GM19193 (cell line): ENCODE results near the gene BAG5.

Experiments
- POLR2A ChIP-seq: IDR thresholded peaks from 4 replicates; pipeline ENCODE4 v1.6.1; 2011; ENCODE audit not compliant: insufficient read depth, insufficient read length; ENCODE audit errors: extremely low read depth

The BAG5 gene

DNA sequence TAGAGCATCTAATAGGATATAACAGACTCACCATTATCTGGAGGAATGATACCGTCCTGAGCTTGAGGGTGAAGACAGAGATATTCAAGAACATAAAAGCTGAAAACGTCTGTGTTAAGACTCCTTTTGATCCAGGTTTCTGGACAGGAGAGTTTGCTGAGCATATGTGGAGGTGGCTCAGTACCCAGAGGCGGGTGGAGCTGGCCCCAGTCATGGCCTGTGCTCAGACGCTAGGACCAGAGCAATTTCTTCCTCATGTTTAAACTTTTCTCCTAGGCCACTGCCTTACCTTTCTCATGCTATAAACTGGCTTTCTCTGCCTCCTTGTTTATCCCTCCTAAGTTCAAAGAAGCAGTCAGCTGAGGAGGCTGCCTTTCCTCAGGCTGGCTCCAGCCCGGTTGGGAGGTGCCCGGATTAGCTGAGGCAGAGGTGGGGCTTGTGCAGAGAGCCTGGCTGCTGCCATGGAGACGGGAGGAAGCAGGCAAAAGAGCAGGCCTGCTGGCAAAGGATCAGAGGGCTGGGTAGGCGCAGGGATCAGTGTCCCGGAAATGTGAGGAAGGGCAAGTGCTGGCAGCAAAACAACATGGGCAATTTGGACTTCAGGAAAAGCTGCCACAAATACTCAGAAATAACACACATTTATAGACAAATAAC, 14.0 kb upstream of the BAG5 start:
- TF ChIP-seq POLR2A: no peak

DNA sequence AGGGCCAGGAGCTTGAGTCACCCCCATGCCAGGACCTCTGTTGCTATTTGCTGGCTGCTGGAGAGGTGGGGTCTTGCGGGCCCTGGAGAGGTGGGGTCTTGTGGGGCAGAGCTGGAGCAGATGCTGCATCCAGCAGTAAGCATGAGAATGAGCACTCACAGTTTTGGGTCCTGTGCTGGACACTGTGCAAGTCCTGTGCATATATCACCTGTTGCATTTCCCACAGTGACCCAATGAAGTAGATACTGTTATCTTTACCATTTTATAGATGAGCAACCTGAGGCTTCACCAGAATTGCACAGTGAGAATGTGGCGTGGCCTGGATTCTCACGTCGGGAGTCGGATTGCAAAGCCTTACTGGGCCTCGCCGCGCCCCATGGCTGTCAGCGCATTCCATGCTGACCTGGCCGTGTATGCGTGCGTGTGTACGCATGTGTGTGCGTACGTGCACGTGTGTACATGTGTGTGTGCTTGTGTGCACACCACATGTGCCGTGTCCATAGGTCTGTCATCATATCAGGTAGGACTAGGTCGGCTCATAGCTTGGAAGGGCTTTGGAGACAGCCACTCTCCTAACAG, 12.3 kb upstream of the BAG5 start:
- no peak for TF ChIP-seq POLR2A

DNA sequence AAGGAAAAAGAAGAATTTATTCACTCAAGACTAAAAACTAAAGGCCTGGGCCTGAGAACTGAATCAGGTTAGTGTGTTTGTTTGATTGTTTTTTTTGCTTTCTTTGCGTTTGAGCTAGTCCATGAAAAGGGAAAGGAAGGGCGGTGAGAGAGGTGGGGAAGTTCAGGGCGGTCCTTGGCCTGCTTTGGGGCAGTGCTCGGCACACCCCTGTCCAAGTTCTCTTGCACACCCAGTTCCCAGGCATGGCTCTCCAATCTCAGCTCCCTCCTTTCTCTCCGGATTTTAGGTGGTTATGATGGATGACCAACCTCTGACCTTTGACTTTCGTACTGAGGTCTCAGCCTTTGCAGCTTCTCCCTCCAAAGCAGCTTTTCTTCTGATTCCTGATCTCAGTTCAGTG, 11.6 kb upstream of the BAG5 start:
- TF ChIP-seq POLR2A: no peak

DNA sequence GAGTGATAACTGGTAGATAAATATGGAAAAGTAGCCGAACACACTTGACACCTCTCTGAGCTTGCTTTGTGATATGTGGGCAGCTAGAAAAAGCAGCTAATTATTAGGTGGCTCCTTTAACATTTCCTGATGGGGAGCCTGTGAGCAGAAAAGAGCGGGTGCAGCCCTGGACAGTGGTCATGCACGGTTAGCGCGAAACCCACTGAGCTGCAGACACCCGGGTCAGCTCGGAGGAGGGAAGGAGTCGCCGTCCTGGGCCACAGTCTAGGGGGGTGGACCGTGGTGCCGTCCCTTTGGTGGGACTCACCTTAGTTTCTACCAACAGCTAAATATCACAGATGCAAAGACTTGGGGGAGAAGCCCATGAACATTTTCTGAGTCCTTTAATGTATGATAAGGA, 7.0 kb upstream of the BAG5 start:
- no peak for TF ChIP-seq POLR2A

DNA sequence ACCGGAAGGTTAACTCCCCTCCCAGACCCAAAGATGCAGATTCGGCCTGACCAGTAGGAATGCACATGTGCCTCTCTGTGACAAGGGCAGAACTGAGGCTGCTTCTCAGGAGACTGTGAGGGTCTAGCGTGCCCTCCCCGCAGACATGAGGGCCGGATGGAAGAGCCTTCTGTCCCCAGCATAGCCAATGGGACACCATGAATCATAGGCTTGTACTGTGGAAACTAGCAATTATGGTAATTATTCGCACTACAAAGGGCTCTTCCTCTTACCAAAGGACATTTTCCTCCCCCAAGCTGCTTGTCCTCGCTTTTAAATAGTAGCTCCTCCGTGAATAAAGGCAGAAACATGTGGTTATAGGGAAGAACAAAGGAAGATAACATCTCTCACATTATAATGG, 6.5 kb upstream of the BAG5 start:
- TF ChIP-seq POLR2A: no peak

DNA sequence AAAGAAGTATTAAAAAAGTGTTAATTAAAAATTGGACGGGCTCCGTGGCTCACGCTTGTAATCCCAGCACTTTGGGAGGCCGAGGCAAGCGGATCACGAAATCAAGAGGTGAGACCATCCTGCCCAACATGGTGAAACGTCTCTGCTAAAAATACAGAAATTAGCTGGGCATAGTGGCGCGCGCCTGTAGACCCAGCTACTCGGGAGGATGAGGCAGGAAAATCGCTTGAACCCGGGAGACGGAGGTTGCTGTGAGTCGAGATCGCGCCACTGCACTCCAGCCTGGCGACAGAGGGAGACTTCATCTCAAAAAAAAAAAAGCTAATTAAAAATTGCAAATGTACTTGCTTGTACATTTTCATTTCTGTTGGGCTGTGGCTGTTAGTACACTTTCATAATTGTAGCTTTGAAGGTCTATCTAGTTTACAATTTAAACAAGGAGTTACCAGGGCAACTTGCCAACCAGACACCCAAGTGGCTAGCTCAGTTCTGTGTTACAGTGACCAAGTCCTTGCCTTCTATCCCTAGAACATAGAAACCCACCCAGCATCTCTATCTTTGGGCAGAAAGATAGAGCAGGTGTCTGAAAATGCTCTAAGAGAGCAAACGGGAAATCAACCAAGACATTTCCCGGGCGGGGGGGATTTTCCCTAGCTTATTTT, 1.5 kb upstream of the BAG5 start:
- TF ChIP-seq POLR2A: no peak

DNA sequence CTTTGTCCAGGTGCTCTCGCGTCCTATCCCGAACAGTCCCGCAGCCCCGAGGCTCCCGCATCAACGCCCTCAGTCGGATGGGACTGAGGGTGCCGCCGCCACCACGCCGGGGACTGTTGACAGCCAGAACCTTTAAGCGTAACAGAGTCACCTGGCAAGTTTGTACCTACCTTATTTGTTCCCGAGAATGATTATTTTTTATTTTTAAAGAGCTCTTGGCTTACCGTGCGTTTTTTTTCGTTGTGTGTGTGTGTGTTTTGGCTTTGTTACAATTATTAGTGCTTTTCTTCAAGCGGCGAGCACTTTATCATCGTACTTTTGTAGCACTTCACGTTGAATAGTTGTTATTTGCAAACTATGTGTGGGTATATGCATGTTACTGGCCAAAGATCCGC, 766 bp upstream of the BAG5 start:
- no peak for TF ChIP-seq POLR2A

DNA sequence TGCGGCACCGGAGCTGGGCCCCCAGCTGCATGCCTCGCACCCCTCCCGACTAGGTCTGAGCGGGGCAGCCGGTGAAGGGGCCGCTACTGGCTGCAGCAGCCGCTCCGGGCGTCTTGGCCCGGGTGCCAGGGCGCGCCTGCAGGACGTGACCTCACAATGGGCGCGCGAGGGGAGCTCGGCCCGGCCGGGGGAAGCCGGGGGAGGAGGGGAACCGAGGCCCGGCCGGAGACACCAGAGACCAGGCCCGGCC, 353 bp downstream of the BAG5 start:
- TF ChIP-seq POLR2A: no peak

DNA sequence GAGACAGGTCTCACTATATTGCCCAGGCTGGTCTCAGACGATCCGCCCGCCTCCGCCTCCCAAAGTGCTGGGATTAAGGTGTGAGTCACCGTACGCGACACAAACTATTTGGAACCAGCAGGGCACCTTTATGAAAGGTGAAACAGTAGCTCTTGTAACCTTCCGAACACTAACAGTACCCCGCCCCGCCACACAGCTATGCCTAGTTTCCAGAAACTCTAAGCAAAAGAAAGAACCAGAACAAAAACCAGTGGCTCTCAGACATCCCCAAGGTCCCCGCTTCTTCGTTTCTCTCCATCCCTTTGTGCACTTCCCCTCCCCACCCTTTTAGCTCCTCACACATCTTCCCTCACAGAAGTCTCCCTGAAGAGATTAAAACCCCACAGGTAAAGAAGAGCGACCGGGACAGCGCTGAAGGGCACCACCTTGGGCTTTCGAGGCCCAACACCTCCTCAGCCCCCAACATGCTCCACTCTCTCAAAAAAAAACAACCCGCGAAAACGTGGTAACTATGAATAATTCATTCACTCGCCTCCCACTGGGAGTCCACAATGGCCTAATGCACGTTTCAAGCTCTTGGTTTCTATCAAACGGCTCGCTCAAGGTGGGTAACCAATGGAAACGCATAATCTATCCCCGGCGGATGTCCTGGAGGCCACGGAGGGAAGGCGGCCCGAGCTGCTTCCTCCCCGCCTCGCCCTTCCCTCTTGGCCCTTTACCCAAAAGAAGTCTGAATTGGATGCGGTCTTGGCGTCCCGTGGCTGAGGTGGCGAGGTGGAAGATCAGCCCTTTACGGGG, 877 bp downstream of the BAG5 start:
- no peak for TF ChIP-seq POLR2A

DNA sequence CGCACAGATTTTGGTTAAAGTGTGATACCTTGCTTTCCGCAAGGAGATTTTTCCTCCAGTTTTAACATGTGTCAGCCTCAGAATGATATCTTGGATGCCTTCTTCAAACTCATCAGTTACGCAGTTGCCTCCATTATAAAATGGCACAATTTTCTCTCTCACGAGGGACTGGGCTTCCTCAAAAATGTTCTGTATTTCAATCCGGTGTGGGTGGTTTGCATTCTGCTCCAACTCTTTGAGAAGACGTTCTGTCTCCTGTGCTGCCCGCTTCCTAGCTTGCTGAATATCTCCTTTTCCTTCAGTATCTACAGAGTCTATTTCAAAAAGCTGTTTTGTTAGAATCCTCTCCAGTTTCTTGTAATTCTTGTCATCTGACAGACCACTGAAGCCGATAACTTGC, 1.8 kb downstream of the BAG5 start:
- TF ChIP-seq POLR2A: no peak

DNA sequence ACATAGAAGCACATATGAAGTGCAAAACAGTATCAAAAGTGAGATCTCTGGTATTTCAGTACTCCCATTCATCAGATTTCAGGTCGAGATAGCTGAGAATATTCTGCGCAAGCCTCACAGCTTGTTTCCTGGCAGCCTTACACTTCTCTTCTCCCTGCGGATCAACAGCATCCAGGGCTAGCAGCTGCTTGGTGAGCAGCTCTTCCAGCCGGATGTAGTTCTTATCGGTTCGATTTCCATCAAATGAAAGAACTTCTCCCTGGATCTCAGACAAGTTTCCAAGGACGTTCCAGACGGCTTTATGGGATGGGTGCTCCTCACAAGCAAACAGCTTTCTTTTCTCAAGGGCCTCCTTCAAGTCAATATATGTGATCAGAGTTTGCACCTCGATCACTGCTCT, 2.7 kb downstream of the BAG5 start:
- TF ChIP-seq POLR2A: no peak

DNA sequence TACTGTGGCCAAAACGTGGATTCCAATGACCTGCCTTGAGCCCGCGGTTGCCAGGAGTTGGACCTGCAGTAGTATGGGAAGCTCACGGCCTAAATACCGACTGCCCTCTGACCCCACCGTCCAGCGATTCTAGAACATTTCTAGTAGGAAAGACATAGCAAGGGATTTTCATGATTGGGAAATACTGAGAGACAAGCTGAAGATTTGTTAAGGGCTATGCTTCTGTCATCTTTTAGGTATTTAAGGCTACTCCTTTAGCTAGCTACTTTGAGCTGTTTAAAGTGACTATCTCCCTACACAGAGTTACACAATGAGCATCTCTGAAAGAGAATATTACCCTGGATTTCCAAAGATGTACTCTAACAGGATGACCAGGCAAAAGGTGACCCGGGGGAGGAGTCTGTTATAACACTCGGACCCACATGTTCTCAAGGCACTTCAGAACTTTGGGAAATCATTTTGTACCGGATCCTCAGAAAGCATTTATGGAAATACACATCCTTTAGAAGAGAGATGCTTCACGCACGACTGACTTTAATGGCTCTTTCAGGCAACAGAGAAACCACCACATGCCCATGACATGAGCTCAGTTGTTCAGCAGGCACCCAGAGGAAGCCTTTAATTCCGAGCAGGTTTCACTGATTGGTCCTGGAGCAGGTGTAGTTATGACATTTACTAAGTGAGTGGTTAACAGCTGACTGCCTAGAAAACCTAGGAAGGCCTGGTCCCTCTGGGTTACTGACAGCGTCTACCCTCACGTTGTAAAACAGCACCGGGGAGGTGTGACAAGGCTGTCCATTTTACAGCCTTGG, 4.2 kb downstream of the BAG5 start:
- no peak for TF ChIP-seq POLR2A

DNA sequence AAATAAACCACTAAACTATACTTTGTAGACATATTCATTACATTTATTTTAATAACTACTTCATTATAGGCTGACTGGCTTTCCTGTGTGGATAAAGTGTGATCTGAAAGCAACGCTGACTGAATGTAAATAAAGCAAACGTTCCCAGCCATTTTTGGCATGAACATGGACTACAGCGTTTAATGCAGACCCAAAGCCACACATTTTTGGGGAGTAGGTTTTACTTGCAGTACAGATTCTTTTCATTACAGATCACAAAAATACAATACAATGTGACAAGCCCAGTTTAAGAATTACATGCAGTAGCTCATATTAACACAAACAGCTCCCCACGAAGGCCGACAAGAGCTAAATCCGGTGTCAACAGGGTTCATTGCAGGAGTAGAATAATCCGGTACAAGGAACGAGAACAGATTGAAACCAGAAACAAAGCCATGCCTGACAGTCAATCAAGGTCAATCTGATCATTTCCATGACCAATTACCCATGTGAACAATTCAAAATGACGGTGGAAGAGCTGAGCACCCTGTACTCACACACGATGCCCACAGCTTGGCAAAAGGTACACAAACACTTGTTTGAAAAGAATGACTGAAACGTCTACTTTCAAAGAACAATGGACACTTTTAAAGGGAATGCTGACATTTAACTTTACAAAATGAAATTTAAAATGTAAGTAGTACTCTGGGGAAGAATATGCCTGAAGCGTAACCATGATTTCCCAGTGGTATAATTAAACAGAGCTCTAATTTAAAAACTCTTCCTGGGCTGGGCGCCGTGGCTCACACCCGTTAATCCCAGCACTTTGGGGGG, 5.3 kb downstream of the BAG5 start:
- no peak for TF ChIP-seq POLR2A
